ENCODE measurements around the gene TPI1.

TPI1 gene

DNA sequence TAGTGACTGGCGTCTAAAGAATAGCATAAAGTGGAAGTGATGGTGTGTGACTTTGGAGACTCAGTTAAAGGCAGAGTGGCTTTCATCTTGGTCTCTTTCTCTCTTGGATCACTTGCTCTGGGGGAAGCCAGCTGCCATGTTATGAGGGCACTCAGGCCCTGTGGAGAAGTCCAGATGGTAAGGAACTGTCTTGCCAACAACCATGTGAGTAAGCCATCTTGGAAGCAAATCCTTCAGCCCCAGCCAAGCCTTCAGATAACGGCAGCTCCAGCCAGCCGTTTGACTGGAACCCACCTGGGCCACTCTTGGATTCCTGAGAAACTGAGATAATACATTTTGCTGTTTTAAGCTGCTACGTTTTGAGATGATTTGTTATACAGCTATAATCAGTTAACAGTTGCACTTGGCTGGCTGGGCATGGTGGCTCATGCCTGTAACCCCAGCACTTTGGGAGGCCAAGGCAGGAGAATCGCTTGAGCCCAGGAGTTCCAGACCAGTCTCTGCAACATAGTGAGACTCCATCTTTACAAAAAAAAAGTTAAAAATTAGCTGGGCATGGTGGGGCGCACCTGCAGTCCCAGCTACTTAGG lies 29.6 kb downstream of the TPI1 start:
- no peak; the same call in 2 of the 3 replicates for ATAC-seq

DNA sequence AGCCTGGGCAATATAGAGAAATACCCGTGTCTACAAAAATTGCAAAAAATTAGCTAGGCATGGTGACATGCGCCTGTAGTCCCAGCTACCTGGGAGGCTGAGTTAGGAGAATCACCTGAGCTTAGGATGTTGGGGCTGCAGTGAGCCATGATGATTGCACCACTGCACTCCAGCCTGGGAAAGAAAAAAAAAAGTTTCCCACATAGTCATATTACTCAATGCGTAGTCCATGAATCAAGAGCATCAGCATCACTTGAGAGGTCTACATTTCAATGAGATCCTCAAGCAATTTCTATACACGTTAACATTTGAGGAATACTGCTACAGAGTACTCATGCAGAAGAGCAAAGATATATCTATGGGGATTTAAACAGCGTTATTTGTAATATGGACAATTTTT lies 32.1 kb downstream of the TPI1 start:
- TF ChIP-seq ZNF565 (CRISPR knock-in tag; conservative IDR thresholded peaks at IDR 0.05; ENCODE audit: low read depth) (no peak), SNAI2 (CRISPR knock-in tag; IDR thresholded peaks at IDR 0.05) (no peak), ZNF8 (CRISPR knock-in tag; IDR thresholded peaks at IDR 0.05) (no peak), RARB (CRISPR knock-in tag; IDR thresholded peaks at IDR 0.05) (no peak)
- TF ChIP-seq, protein P1, sequence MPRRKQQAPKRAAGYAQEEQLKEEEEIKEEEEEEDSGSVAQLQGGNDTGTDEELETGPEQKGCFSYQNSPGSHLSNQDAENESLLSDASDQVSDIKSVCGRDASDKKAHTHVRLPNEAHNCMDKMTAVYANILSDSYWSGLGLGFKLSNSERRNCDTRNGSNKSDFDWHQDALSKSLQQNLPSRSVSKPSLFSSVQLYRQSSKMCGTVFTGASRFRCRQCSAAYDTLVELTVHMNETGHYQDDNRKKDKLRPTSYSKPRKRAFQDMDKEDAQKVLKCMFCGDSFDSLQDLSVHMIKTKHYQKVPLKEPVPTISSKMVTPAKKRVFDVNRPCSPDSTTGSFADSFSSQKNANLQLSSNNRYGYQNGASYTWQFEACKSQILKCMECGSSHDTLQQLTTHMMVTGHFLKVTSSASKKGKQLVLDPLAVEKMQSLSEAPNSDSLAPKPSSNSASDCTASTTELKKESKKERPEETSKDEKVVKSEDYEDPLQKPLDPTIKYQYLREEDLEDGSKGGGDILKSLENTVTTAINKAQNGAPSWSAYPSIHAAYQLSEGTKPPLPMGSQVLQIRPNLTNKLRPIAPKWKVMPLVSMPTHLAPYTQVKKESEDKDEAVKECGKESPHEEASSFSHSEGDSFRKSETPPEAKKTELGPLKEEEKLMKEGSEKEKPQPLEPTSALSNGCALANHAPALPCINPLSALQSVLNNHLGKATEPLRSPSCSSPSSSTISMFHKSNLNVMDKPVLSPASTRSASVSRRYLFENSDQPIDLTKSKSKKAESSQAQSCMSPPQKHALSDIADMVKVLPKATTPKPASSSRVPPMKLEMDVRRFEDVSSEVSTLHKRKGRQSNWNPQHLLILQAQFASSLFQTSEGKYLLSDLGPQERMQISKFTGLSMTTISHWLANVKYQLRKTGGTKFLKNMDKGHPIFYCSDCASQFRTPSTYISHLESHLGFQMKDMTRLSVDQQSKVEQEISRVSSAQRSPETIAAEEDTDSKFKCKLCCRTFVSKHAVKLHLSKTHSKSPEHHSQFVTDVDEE (CRISPR knock-in tag; IDR thresholded peaks at IDR 0.05), result no peak
- TF ChIP-seq, protein P2, sequence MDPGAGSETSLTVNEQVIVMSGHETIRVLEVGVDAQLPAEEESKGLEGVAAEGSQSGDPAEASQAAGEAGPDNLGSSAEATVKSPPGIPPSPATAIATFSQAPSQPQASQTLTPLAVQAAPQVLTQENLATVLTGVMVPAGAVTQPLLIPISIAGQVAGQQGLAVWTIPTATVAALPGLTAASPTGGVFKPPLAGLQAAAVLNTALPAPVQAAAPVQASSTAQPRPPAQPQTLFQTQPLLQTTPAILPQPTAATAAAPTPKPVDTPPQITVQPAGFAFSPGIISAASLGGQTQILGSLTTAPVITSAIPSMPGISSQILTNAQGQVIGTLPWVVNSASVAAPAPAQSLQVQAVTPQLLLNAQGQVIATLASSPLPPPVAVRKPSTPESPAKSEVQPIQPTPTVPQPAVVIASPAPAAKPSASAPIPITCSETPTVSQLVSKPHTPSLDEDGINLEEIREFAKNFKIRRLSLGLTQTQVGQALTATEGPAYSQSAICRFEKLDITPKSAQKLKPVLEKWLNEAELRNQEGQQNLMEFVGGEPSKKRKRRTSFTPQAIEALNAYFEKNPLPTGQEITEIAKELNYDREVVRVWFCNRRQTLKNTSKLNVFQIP (CRISPR knock-in tag; IDR thresholded peaks at IDR 0.05; ENCODE audit: borderline replicate concordance, low read depth), result no peak
- TF ChIP-seq, protein P3, sequence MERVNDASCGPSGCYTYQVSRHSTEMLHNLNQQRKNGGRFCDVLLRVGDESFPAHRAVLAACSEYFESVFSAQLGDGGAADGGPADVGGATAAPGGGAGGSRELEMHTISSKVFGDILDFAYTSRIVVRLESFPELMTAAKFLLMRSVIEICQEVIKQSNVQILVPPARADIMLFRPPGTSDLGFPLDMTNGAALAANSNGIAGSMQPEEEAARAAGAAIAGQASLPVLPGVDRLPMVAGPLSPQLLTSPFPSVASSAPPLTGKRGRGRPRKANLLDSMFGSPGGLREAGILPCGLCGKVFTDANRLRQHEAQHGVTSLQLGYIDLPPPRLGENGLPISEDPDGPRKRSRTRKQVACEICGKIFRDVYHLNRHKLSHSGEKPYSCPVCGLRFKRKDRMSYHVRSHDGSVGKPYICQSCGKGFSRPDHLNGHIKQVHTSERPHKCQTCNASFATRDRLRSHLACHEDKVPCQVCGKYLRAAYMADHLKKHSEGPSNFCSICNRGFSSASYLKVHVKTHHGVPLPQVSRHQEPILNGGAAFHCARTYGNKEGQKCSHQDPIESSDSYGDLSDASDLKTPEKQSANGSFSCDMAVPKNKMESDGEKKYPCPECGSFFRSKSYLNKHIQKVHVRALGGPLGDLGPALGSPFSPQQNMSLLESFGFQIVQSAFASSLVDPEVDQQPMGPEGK (CRISPR knock-in tag; IDR thresholded peaks at IDR 0.05; ENCODE audit: borderline replicate concordance), result no peak
- no peak for ATAC-seq

More for the DNA sequence above, 29.6 kb downstream of the TPI1 start:
- TF ChIP-seq ESRRG (CRISPR knock-in tag; IDR thresholded peaks at IDR 0.05) (no peak), TCF4 (CRISPR knock-in tag; IDR thresholded peaks at IDR 0.05; ENCODE audit: borderline replicate concordance) (no peak), ZNF8 (CRISPR knock-in tag; IDR thresholded peaks at IDR 0.05) (no peak), CSDC2 (CRISPR knock-in tag; IDR thresholded peaks at IDR 0.05) (no peak), ZFP3 (CRISPR knock-in tag; IDR thresholded peaks at IDR 0.05) (no peak)

DNA sequence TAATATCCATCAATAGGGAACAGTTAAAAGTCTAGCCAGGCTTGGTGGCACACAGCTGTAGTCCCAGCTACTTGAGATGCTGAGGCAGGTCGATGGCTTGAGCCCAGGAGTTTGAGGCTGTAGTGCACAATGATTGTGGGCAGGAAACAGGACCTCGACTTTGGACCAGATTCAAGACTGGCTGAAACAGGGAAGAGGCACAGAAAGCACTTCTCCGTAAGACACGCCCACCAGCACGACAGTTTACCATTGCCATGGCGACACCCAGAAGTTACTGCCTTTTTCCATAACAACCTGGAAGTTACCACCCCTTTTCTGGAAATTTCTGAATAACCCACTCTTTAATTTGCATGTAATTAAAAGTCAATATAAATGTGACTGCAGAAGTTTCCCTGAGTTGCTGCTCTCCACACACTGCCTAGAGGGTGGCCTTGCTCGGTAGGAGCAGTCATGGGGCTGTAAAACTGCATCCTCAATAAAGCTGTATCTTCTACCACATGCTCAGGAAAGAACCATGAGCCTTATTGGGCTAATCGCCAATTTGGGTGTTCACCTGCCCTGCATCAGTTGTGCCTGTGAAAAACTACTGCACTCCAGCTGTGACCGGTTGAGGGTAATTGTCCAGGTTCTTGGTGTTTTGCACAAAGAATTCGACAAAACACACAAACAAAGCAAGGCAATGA lies 32.6 kb downstream of the TPI1 start:
- no peak for TF ChIP-seq ZC3H10 (CRISPR knock-in tag; IDR thresholded peaks at IDR 0.05)
- TF ChIP-seq ESRRG (CRISPR knock-in tag; IDR thresholded peaks at IDR 0.05), result no peak
- TF ChIP-seq, protein P2 (CRISPR knock-in tag; IDR thresholded peaks at IDR 0.05; ENCODE audit: borderline replicate concordance, low read depth), result no peak
- TF ChIP-seq, protein P1 (CRISPR knock-in tag; IDR thresholded peaks at IDR 0.05), result no peak
- no peak for TF ChIP-seq BACH2 (CRISPR knock-in tag; IDR thresholded peaks at IDR 0.05; ENCODE audit: borderline replicate concordance)
- TF ChIP-seq ZNF8 (CRISPR knock-in tag; IDR thresholded peaks at IDR 0.05), result no peak
- no peak for TF ChIP-seq TCF4 (CRISPR knock-in tag; IDR thresholded peaks at IDR 0.05; ENCODE audit: borderline replicate concordance)
- no peak for TF ChIP-seq ISL1 (CRISPR knock-in tag; IDR thresholded peaks at IDR 0.05)
- TF ChIP-seq GLIS3 (CRISPR knock-in tag; IDR thresholded peaks at IDR 0.05), result no peak
- TF ChIP-seq TOX (CRISPR knock-in tag; IDR thresholded peaks at IDR 0.05; ENCODE audit: borderline replicate concordance), result no peak
- TF ChIP-seq ZNF565 (CRISPR knock-in tag; conservative IDR thresholded peaks at IDR 0.05; ENCODE audit: low read depth), result no peak
- no peak for TF ChIP-seq PPARA (CRISPR knock-in tag; IDR thresholded peaks at IDR 0.05; ENCODE audit: borderline replicate concordance)
- no peak for TF ChIP-seq SNAI2 (CRISPR knock-in tag; IDR thresholded peaks at IDR 0.05)
- TF ChIP-seq, protein P3 (CRISPR knock-in tag; IDR thresholded peaks at IDR 0.05; ENCODE audit: borderline replicate concordance), result no peak
- TF ChIP-seq ZFP30 (CRISPR knock-in tag; IDR thresholded peaks at IDR 0.05), result no peak
- TF ChIP-seq ZFP3 (CRISPR knock-in tag; IDR thresholded peaks at IDR 0.05), result no peak
- no peak for ATAC-seq

Data from SK-N-SH treated with all-trans-retinoic acid at 6 μM for 48 hours (cell line).